Esophagus muscularis mucosa (tissue), 3 donors: ENCODE results near the gene SRRT.

ENCODE experiments used
- CTCF ChIP-seq, 3 experiments: fragments of 200-600 bp in 2 of 3; fragments of 450-650 bp in 1 of 3; sonication (generic) in 2 of 3; IDR thresholded peaks; one replicate each; pipeline ENCODE4 v1.5.1; 2017 to 2019; ENCODE audit warnings: antibody characterized with exemption in 3 of 3, mild to moderate bottlenecking in 2 of 3, moderate library complexity in 1 of 3
- EP300 ChIP-seq: sonication (generic); formaldehyde crosslinking; IDR thresholded peaks from one replicate; pipeline ENCODE4 v1.6.1; 2017; ENCODE audit warnings: antibody characterized with exemption

DNA sequence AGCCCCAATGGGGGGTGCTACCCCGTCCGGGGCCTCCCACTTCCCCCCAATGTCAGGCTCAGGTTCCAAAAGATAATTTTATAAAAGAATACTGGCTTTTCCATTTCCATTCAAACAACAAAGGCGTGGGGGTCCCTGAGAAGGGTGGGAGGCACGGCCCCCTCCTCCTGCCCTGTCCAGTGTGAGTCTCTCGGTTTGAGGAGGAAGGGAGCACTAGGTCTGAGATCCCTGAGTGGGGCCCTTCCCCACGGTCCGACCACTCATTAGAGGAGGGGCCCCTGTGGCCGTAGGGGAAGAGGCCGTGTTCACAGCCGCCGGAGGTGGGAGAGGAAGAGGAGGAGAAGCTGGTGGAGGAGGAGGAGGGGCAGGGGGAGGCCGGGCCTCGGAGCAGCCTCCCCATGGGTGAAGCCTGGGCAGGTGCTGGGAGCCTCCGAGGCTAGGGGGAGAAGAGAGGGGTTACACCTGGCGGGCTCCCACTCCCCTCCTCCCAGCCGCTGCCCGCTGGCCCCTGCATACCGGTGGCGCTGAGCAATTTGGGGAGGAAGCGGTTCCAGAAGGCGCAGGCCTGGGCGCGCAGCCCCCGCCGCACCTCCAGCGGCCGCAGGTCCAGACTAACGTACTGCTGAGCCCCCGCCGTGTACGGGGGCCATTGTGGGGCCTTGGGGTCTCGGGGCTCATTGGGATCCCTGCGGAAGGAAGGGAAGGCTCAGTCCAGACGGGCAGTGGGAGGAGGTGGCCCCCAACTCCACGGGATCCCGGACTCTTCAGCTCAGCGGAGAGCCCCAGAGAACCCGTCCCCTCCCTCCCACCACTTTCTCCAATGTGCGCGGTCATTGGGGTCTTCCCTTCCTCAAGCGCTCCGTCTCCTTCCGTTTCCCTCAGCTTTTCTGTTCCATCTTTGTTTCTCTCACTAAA lies 16.0 kb downstream of the SRRT start:
- TF ChIP-seq CTCF (IDR thresholded peaks at IDR 0.05) (no peak), EP300 (no peak)
